ENCODE results near the gene NUDT14.

DNA sequence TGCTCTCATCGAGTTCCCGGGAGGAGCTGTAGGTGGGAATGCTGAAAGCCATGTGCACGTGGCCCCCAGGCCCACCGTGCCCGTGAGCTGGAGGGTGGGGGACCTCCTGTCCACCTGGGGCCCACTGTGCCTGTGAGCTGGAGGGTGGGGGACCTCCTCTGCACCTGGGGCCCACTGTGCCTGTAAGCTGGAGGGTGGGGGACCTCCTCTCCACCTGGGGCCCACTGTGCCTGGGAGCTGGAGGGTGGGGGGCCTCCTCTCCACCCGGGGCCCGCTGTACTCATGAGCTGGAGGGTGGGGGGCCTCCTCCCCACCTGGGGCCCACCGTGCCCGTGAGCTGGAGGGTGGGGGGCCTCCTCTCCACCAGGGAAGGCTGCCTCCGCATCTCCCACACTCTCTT lies 13.9 kb upstream of the NUDT14 start:
- TF ChIP-seq EP300 (IDR thresholded peaks at IDR 0.05) (no peak), POLR2A (IDR thresholded peaks at IDR 0.05) (no peak)
- TF ChIP-seq, protein P1, sequence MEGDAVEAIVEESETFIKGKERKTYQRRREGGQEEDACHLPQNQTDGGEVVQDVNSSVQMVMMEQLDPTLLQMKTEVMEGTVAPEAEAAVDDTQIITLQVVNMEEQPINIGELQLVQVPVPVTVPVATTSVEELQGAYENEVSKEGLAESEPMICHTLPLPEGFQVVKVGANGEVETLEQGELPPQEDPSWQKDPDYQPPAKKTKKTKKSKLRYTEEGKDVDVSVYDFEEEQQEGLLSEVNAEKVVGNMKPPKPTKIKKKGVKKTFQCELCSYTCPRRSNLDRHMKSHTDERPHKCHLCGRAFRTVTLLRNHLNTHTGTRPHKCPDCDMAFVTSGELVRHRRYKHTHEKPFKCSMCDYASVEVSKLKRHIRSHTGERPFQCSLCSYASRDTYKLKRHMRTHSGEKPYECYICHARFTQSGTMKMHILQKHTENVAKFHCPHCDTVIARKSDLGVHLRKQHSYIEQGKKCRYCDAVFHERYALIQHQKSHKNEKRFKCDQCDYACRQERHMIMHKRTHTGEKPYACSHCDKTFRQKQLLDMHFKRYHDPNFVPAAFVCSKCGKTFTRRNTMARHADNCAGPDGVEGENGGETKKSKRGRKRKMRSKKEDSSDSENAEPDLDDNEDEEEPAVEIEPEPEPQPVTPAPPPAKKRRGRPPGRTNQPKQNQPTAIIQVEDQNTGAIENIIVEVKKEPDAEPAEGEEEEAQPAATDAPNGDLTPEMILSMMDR (IDR thresholded peaks at IDR 0.05) = no peak

Measured in ovary (tissue), 3 donors.